ENCODE results near the gene LRRC36.

Gene LRRC36

GRCh38 chr16:67336116-67336515 lies 9.5 kb downstream of the LRRC36 start:
- CTCF ChIA-PET: interaction anchor here (0.6 to 5.3 kb wide), 2 partner anchors 10 to 75 kb away, joined by 5 to 23 read pairs; partner anchors contain the start of genes KCTD19 and LRRC36
- DNase-seq (ENCODE audit: low read depth, low spot score): no peak
- POLR2A ChIA-PET: no interaction called here
- no peak overlapping the region for H3K4me3 ChIP-seq (ENCODE audit: low read depth, low read length)
- no peak for TF ChIP-seq CTCF (IDR thresholded peaks at IDR 0.05; ENCODE audit: insufficient read depth, low read length, missing control alignments)

- H3K4me3 ChIP-seq (ENCODE audit: low read depth, low read length): no peak overlapping the region
- no peak for TF ChIP-seq CTCF (IDR thresholded peaks at IDR 0.05; ENCODE audit: insufficient read depth, low read length, missing control alignments)
- no peak for DNase-seq (ENCODE audit: low read depth, low spot score)
- CTCF ChIA-PET: interaction anchor here (0.6 to 5.3 kb wide), 2 partner anchors 10 to 76 kb away, joined by 5 to 23 read pairs; partner anchors contain the start of genes KCTD19 and LRRC36
- POLR2A ChIA-PET: no interaction called here
Observed at GRCh38 chr16:67336648-67337047, 10.0 kb downstream of the LRRC36 start.

- ChIA-PET CTCF (interaction anchor here (0.8 to 5.3 kb wide), 20 partner anchors 8 to 142 kb away, joined by 3 to 65 read pairs (median 4); partner anchors contain the start of genes KCTD19 and LRRC36), POLR2A (no interaction called here)
- H3K4me3 ChIP-seq (ENCODE audit: low read depth, low read length): no peak overlapping the region
- no peak for DNase-seq (ENCODE audit: low read depth, low spot score)
- no peak for TF ChIP-seq CTCF (IDR thresholded peaks at IDR 0.05; ENCODE audit: insufficient read depth, low read length, missing control alignments)
Observed at GRCh38 chr16:67339453-67339852, 12.8 kb downstream of the LRRC36 start.

- H3K4me3 ChIP-seq (ENCODE audit: low read depth, low read length): no peak overlapping the region
- CTCF ChIA-PET: no interaction called here
- TF ChIP-seq CTCF (IDR thresholded peaks at IDR 0.05; ENCODE audit: insufficient read depth, low read length, missing control alignments): no peak
- DNase-seq (ENCODE audit: low read depth, low spot score): no peak
- POLR2A ChIA-PET: no interaction called here
Observed at GRCh38 chr16:67341250-67341649, 14.6 kb downstream of the LRRC36 start.

- ChIA-PET CTCF (no interaction called here), POLR2A (no interaction called here)
- no peak for TF ChIP-seq CTCF (IDR thresholded peaks at IDR 0.05; ENCODE audit: insufficient read depth, low read length, missing control alignments)
- H3K4me3 ChIP-seq (ENCODE audit: low read depth, low read length): no peak overlapping the region
- DNase-seq (ENCODE audit: low read depth, low spot score): no peak
Observed at GRCh38 chr16:67342616-67343015, 16.0 kb downstream of the LRRC36 start.

GRCh38 chr16:67345401-67345800 lies 18.8 kb downstream of the LRRC36 start:
- POLR2A ChIA-PET: no interaction called here

More at GRCh38 chr16:67345401-67345800, 18.8 kb downstream of the LRRC36 start:
- no peak for TF ChIP-seq CTCF (IDR thresholded peaks at IDR 0.05; ENCODE audit: insufficient read depth, low read length, missing control alignments)
- DNase-seq (ENCODE audit: low read depth, low spot score): no peak
- no peak overlapping the region for H3K4me3 ChIP-seq (ENCODE audit: low read depth, low read length)
- CTCF ChIA-PET: interaction anchor here (0.6 to 3.0 kb wide), 5 partner anchors 13 to 420 kb away, joined by 3 to 16 read pairs (median 3); no protein-coding TSS in a partner anchor
